Psoas muscle (tissue), 8 donors: ENCODE data around the gene RBFOX1. TPM values are rescaled to one million over a fixed set of nuclear protein-coding genes. Genes with fewer than 3 reads are reported as not detected.

Experiments used
- ATAC-seq, 4 donors: fragments of 200-7000 bp; cut with Tn5 transposase; one replicate each; pipeline ENCODE4 v1.9.1; 2020; ENCODE audit warnings: moderate library complexity in 3 of 4, mild to moderate bottlenecking in 2 of 4
- DNase-seq, 2 donors: peaks; one replicate each; pipeline ENCODE4 v3.0.0-alpha.2; 2020
- H3K27ac ChIP-seq: fragments of 200-600 bp; one replicate; pipeline ENCODE4 v1.8.0; 2022
- H3K27me3 ChIP-seq, 3 donors: fragments of 200-600 bp in 1 of 3; one replicate each; pipeline versions ENCODE4 v1.6.1 to v1.8.0; 2013 to 2022; ENCODE audit warnings: low read length in 2 of 3, mild to moderate bottlenecking in 2 of 3, moderate library complexity in 1 of 3; ENCODE audit not compliant: insufficient read depth in 3 of 3
- H3K36me3 ChIP-seq, 2 donors: fragments of 200-600 bp in 1 of 2; one replicate each; pipeline versions ENCODE4 v1.6.1 to v1.8.0; 2013 to 2022; ENCODE audit warnings: low read depth in 1 of 2, mild to moderate bottlenecking in 1 of 2, moderate library complexity in 1 of 2; ENCODE audit not compliant: insufficient read depth in 1 of 2
- H3K4me1 ChIP-seq: fragments of 200-600 bp; one replicate; pipeline ENCODE4 v1.8.0; 2022
- H3K4me3 ChIP-seq: fragments of 200-600 bp; one replicate; pipeline ENCODE4 v1.8.0; 2022; ENCODE audit warnings: mild to moderate bottlenecking
- H3K9me3 ChIP-seq: fragments of 200-600 bp; one replicate; pipeline ENCODE4 v1.8.0; 2022
- CTCF ChIP-seq: fragments of 200-600 bp; IDR thresholded peaks from one replicate; pipeline ENCODE4 v1.8.0; 2022; ENCODE audit warnings: antibody characterized with exemption
- WGBS, 3 donors: extraction: QIAGEN DNeasy Blood & Tissue Kit; methylation state at CpG; one replicate each; pipeline versions ENCODE4 v1.1.6 to v1.1.7; 2013; 5-methylcytosine and 5-hydroxymethylcytosine counted together
- intact Hi-C, 2 donors: fragments of 100-400 bp; cut with DNase I; formaldehyde crosslinking; loops; one replicate each; pipeline versions ENCODE4 v1.11.0 to v1.14.2; 2022
- long read RNA-seq, 2 donors: library from polyadenylated mRNA; unstranded; transcript quantifications; one replicate each; pipeline ENCODE4 v2.0.0, GENCODE V29; 2021
- polyA plus RNA-seq, 3 donors: library from polyadenylated mRNA; stranded (reverse); fragments of 200-250 nt; gene quantifications; one replicate each; pipeline ENCODE4 v1.2.3, GENCODE V29; 2013
- total RNA-seq, 4 donors: library from RNA; stranded (reverse); fragmentation: NEBNext Ultra II Directional in 2 of 4; extraction: Animal tissue kit (Norgen Biotek cat#: 25700) in 2 of 4; gene quantifications; one replicate each; pipeline versions ENCODE4 v1.2.1 to v1.2.4, GENCODE V29; 2021 to 2023
- donor health status: healthy with polysubstance abuse.
- donor health status: DM: no; HTN: no; CAD: no; lungs with moderate emphysema.
- donor health status: Bipolar disorder and iron deficiency.
- donor health status: healthy.
- donor health status: DM: yes; HTN: yes; CAD: no.
- donor health status: DM: no; HTN: no; CAD: no.
- donor health status: DM: no; HTN: no; CAD: no.
- donor health status: DM: yes; HTN: yes; CAD: no.

Gene RBFOX1
- total RNA-seq (100 to 1,000 TPM; 113 to 141 (median 127) TPM), polyA plus RNA-seq (10 to 100 TPM in 2 of 3 donors, 1 to 10 TPM in 1; 2.8 to 43.8 (median 40.1) TPM)
- long read RNA-seq, donor 1, transcript RBFOX1-203 (14 exons, 3,321 nt), result major isoform, 11 of 42 reads
- long read RNA-seq, donor 1, transcript RBFOX1-201 (13 exons, 3,268 nt), result minor isoform, 8 of 42 reads
- long read RNA-seq, donor 1, partial matches to known transcripts, result 6 of 42 reads
- long read RNA-seq, donor 1, other reads (novel, unspliced or antisense), result 17 of 42 reads
- long read RNA-seq, donor 2, full-length matches to known transcripts, result 55 of 104 reads
- long read RNA-seq, donor 2, partial matches to known transcripts, result 19 of 104 reads
- long read RNA-seq, donor 2, other reads (novel, unspliced or antisense), result 30 of 104 reads

GRCh38 chr16:7332611-7333010, at the start of gene RBFOX1:
TSS of gene RBFOX1 (plus strand) at chr16:7332845.
- 16 to 33% (median 29%) methylated on average over 8 of the region's 8 CpGs for WGBS, 3 donors
- peaks cover 0 to 5% of the 10 kb centered on the region in 2 donors for H3K36me3 ChIP-seq
- ATAC-seq, result peak; percentile 69 to 75 (median 73)

DNA sequence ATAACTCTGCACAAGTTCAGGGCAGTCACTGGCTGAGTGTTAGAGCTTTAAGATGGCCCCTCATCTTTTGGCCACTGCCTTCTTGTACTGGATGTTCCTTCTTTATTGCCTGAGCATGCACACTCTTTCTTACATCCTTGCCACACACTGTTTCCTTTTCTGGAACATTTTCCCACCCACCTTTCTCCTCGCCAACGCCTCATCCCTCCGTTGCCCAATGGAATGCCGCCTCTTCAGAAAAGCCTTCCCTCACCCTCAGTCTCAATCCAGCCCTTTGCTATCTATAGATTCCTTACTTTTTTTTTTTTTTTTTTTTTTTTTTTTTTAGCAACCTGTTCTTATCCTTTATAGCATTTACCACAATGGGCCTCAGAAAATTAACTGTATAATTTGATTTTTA, 47.9 kb upstream of the RBFOX1 start:
- H3K9me3 ChIP-seq, result no peaks in the 10 kb centered on the region
- no peaks in the 10 kb centered on the region for H3K36me3 ChIP-seq
- no peak overlapping the region for H3K4me3 ChIP-seq
- no peak for ATAC-seq
- H3K27ac ChIP-seq, result no peak overlapping the region
- no peaks in the 10 kb centered on the region for H3K27me3 ChIP-seq
- H3K4me1 ChIP-seq, result no peaks in the 10 kb centered on the region
- WGBS, 3 donors, result 93 to 95% (median 95%) methylated on average over 4 of the region's 4 CpGs
- no peak for TF ChIP-seq CTCF
- DNase-seq, result no peak
- intact Hi-C loops, result no loop called here

More at GRCh38 chr16:7332611-7333010, at the start of gene RBFOX1:
- peaks cover 12% of the 10 kb centered on the region for H3K4me1 ChIP-seq
- DNase-seq, result no peak
- H3K4me3 ChIP-seq, result peak within 1 kb of the TSS; percentile 75
- no peaks in the 10 kb centered on the region for H3K9me3 ChIP-seq
- intact Hi-C loops, result loop anchor here in 1 of 2 donors (5.0 kb wide), 1 partner anchor 170 kb away; no protein-coding TSS in a partner anchor
- peak within 1 kb of the TSS; percentile 98 for H3K27ac ChIP-seq
- TF ChIP-seq CTCF, result no peak
- no peaks in the 10 kb centered on the region for H3K27me3 ChIP-seq

GRCh38 chr16:7285520-7285919, 47.1 kb upstream of the RBFOX1 start:
- WGBS, 3 donors, result 91 to 93% (median 93%) methylated on average over 2 of the region's 2 CpGs
- Histone ChIP-seq H3K4me3 (no peak overlapping the region), H3K9me3 (no peaks in the 10 kb centered on the region), H3K4me1 (no peaks in the 10 kb centered on the region), H3K36me3 (no peaks in the 10 kb centered on the region), H3K27me3 (no peaks in the 10 kb centered on the region), H3K27ac (no peak overlapping the region)
- TF ChIP-seq CTCF, result no peak
- intact Hi-C loops, result no loop called here
- ATAC-seq (no peak), DNase-seq (no peak)

DNA sequence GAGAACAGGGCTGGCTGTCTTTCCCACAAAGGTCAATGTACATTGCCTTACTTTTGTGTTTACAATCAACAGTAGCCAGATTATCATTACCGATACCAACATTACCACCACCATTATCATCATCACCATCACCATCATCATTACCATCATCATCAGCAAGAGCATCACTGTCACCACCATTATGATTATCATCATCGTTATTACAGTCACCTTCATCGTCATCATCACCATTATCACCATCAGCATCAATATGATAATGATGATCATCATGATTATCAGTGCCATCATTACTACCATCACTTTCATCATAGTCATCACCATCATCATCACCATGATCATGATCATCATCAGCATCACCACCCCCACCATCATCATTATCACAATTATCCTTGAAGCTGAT, 43.3 kb upstream of the RBFOX1 start:
- no peak for TF ChIP-seq CTCF
- WGBS, 3 donors, result 95 to 97% (median 96%) methylated on average over 3 of the region's 3 CpGs

More for the DNA sequence above, 43.3 kb upstream of the RBFOX1 start:
- DNase-seq, result no peak
- H3K27ac ChIP-seq, result no peak overlapping the region
- no peak for ATAC-seq
- no peaks in the 10 kb centered on the region for H3K4me1 ChIP-seq
- no peaks in the 10 kb centered on the region for H3K27me3 ChIP-seq
- H3K9me3 ChIP-seq, result no peaks in the 10 kb centered on the region
- no peak overlapping the region for H3K4me3 ChIP-seq
- no peaks in the 10 kb centered on the region for H3K36me3 ChIP-seq
- intact Hi-C loops, result no loop called here
